GM19035 (cell line): Measurements from ENCODE around the gene RASSF7.

Experiments used
- ATAC-seq: cut with Tn5 transposase; IDR thresholded peaks from one replicate; pipeline ENCODE4 v1.9.1; 2021; ENCODE audit not compliant: unreplicated experiment

Gene RASSF7

DNA sequence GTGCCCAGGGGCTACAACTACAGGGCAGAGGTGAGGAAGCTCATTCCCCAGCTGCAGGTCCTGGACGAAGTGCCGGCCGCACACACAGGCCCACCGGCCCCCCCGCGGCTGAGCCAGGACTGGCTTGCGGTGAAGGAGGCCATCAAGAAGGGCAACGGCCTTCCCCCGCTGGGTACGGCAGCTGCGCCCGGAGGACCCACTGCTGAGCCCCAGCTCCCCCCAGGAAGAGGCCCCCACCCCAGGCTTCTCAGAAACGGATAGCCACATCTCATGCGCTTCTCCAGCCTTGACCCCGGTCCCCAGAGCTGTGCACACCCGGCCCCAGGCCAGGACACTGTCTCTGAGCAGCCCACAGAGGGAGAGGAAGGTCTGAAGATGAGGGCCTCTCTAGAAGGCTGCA lies 9.6 kb upstream of the RASSF7 start:
- no peak for ATAC-seq

DNA sequence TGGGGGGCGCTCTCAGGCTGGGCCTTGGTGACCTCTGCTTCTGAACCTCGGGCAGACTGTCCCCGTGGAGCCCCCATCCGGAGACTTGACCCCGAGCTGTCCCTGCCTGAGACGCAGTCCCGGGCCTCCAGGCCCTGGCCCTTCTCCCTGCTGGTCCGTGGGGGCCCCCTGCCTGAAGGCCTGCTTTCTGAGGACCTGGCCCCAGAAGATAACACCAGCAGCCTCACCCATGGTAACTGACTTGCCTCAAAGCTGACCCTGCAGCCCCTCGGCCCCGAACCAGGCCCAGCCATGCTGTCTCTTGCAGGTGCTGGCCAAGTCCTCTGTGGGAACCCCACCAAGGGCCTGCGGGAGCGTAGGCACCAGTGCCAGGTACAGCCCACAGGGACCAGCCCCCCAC lies 9.2 kb upstream of the RASSF7 start:
- no peak for ATAC-seq

DNA sequence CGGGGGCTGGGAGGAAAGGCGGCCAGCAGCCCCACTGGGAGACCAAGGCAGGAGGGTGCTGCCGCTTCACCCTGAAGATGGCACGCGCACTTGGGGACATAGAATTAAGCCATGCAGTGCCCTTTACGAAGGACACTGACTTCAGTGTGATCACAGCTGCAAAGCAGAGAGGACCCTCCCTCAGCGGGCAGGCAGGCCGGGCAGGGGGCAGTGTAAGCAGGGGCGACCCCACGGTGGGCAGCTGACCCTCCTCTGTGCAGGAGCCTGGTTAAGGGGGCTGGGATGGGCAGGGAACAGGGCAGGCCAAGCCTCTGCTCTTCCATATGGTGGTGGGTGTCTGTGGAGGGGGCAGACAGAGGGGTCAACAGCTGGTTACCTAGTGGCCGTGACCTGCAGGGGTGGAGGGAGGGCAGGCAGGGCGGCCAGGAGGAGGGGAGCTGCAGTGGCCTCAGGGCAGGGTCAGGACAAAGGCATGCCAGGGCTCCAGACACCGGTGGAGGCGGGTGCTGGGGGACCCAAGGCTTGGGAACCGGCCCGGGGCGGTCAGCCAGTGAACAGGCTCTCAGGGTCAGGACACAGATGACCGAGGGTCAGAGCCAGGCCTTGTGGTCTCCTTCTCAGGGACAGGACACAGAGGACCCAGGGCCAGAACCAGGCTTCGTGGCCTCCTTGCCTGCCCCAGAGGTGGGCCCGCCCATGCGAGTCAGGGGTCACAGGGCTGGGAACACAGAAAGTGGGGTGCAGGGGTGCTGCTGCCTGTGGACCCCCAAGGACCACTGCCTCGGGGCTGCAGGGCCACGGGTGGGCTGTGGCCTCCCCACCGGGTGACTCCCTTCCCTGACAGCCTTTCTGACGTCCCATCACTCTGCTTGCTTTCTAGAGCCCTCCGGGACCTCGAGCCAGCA lies 7.4 kb upstream of the RASSF7 start:
- ATAC-seq: no peak

DNA sequence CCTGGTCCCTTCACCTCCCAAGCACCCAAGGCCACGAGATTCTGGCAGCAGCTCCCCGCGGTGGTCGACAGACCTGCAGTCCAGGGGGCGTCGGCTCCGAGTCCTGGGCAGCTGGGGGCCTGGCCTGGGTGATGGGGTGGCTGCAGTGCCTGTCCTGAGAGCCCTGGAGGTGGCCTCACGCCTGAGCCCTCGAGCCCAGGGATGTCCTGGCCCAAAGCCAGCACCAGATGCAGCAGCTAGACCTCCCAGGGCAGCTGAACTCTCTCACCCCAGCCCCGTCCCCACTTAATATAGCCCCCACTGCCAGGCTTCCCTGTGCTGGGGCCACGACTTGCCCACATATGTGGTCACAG lies 6.8 kb upstream of the RASSF7 start:
- no peak for ATAC-seq

DNA sequence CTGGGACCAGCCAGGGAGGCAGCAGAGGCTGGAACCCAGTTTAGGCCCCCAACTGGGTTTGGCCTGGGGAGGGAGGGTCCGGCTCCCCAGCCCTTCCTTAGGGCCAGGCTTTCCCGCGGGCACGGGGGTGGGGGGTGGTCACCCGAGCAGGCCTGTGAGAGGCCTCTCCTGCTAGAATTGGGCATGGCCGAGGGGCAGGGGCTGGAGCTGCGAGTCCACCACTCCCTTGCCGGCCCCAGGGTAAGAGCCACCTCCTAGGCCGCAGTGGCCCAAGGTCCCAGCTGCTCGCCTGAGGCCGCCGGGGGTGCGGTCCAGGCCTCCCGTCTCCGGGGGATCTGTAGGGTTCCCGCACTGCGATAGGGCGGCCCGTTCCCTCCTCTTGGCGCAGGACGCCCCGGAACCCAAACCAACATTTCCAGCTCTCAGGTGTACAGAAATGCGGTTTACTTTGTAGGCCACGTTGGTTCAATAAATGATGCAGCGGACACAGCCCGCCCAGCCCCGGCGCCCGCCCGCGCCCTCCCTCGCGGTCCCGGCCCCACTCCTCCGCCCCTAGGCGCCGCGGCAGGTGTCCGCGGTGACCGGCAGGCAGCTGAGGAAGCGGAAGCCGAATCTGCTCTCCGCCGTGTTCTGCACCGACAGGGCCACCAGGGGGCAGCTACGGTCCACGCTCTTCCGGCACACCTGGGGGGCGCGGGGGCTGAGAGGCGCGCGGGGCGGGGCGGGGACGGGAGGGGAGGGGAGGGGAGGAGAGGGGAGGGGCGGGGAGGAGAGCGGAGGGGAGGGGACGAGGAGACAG lies 6.1 kb upstream of the RASSF7 start:
- ATAC-seq: peak; percentile 66

DNA sequence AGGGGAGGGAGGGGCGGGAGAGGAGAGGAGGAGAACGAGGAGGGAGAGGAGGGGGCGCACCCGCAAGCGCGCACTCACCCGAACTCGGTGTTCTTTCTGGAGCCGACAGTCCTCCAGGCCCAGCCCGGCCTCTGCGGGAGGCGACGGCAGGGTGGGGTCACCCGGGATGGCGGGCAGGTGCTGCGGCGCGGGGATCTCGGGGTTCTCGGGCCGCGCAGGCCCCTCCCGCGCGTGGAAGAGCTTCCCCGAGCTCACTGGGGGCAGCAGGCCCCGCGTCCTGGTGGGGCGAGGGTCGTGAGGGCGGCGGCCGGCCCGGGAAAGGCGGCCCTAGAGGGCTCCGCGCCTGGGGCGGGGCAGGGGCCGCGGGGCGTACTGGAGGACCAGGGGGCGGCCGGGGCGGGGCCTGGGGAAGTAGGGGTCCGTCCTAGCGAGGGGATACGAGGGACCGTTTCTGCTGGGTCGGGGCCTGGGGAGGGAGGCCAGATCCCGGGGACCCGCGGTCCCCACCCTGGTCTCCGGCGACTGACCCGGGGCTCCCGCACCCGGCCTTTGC lies 5.5 kb upstream of the RASSF7 start:
- no peak for ATAC-seq

DNA sequence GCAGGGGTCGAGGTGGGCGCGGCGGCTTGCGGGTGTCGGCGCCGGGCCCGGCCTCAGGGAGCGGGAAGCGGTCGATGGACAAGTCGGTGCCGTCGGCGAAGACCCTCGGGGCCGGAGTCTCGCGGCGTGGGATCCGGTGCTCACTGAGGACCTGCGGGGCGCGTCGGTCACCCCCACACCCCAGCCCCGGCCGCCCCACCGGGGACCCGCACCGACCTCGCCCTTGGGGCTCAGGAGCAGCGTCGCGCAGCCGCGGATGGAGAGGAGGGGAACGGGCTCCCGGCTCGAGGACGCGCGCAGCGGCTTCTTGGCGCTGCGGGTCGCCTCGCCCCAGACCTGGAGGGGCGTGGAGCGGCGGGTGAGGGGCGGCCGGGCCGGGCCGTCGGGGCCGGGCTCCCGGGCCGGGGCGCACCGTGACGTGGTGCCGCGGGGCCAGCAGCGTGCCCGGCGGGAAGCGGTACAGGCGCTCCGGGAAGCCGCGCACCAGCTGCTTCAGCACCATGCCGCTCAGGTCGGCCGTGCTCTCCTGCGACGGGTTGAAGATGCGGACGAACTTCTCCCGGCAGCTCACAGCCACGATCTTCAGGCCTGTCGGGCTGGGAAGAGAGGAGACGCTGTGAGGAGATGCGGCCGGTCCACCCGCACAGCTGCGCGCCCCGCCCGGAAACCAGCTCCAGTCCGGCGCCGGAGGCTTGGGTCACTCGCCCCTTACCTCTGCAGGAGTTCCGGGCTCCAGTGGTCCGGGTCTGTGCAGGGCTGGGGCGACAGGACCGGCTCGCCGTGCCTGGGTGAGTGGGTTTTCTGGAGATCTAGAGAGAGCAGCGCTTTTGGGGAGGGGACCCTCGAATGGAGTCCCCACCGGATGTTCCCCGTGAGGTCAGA lies 4.7 kb upstream of the RASSF7 start:
- no peak for ATAC-seq

DNA sequence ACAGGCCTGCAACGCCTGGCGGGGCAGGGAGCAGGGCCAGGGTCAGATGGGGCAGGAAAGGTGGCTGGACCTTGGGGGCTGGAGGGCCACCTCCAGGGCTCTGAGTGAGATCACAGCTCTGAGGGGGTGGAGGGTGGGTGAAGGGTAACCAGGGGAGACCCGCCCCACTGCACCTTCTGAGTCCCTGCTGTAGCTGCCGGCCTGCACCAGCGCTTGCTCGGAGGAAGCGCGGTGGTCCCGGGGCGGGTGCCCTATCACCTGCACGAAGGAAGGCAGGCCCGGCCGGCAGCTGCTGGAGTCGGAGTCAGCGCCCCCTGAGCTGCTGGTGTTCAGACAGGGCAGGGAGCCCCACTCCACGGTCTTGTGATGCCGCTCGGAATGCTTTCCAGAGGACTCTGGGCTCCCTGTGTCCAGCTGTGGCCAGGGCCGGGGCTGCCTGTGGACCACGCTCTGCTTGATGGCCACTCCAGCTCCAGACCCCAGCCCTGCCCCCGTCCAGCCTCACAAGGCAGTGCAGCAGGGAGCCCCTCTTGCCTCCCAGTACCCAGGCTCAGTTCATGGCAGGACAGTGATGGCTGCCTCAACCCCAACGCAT lies 4.0 kb upstream of the RASSF7 start:
- ATAC-seq: no peak

DNA sequence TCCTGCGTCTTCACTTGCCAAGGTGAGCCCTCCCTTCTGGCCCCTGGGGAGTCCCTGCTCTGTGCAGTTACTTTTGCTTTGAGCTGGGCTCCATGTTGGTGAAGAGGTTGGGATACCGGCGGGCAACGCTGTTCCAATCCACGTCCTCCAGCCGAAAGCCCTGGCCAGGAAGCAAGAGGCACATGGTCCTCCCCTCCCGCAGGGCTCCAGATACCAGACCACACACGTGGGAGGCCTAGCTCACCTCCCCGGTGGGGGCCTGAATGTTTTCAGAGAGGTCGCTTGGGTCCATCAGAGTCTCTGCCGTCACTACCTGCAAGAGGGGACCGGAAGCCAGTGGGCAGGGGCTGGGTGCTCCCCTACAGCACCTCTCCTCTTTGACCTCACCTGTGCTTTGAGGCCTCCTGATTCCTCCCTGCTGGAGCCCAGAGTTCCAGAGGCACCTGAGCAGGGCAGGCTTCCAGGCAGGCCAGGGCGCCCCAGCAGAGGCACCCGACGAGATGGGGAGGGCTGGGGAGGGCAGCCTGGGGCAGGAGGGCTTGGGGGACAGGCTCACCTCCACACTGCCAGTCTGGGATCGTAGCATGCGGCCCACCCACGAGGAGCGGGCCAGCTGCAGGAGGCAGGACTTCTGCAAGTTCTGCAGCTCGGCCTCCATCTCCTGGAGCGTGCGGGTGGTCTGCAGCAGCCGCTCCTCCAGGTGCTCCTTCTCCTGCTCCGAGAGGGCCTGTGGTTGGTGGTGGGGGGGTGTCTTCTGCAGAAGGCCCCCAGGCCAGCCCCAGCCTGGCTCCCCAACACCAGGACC lies 3.2 kb upstream of the RASSF7 start:
- ATAC-seq: no peak

DNA sequence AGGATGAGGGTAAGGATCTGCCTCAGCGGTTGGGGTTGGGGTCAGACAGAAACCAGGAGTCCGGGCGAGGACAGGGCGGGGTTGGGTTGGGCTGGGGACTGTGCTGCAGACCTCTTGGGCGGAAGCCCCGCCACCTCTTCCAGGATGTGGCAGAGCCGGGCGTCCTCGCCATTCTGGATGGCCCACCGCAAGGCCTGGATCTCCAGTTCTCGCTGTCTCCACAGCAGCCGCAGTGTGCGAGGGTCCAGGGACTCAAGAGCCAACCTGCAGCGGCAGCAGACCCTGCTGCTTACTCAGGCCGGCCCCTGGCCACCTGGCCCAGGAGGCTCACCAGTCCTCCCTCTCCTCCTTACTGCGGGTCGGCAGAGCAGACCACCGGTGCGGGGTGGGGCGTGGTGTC lies 2.3 kb upstream of the RASSF7 start:
- ATAC-seq: no peak

DNA sequence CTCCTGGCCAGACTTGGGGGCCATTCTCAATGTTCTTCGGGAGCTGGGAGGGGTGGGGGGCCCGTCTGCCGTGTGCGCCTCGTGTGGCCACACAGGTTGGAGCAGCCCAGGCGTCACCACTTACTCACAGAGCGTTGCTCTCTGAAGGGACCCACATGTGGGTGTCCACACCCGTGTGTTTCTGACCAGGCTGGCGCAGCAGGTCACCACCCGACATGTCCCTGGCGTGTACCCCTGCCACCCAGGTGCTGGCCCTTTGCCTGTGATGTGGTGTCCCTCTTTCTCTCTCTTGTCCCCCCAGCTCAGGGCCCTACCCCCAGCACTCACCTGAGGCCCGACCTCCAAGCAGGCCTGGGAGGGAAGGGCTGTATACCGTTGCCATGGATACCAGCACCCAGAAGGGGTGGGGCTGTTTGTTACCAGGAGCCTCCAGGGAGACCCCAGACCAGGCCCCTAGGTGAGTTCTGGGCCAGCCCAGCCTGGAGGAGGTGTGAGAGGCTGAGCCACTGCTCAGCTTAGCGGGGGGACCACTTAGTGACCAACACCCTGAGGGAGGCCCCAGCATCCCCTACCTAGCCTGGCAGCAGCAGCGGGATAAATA lies 1.6 kb upstream of the RASSF7 start:
- no peak for ATAC-seq

DNA sequence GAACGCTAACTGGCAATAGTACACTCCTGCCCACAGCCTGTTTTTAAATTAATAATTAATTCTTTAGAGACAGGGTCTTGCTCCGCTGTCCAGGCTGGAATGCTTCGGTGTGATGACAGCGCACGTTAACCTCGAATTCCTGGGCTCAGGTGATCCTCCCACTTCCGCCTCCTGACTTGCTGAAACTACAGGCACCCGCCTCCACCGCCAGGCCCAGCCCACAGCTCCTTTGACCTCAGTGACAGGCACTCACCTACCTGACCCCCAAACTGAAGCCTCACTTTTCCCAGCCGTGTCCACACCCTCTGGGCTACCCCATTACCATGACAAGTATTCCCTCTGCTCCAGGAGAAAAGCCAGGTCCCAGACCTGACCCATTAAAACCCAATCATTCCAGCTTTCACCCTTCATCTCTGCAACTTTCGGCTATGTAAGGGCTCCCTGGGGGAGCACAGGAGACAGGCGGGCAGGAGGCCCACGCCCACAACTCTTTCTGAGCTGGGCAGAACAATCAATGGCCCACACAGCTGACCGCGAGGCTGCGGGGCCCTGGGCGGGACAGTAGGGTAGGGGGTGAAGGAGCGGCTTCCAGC lies 962 bp upstream of the RASSF7 start:
- ATAC-seq: no peak

DNA sequence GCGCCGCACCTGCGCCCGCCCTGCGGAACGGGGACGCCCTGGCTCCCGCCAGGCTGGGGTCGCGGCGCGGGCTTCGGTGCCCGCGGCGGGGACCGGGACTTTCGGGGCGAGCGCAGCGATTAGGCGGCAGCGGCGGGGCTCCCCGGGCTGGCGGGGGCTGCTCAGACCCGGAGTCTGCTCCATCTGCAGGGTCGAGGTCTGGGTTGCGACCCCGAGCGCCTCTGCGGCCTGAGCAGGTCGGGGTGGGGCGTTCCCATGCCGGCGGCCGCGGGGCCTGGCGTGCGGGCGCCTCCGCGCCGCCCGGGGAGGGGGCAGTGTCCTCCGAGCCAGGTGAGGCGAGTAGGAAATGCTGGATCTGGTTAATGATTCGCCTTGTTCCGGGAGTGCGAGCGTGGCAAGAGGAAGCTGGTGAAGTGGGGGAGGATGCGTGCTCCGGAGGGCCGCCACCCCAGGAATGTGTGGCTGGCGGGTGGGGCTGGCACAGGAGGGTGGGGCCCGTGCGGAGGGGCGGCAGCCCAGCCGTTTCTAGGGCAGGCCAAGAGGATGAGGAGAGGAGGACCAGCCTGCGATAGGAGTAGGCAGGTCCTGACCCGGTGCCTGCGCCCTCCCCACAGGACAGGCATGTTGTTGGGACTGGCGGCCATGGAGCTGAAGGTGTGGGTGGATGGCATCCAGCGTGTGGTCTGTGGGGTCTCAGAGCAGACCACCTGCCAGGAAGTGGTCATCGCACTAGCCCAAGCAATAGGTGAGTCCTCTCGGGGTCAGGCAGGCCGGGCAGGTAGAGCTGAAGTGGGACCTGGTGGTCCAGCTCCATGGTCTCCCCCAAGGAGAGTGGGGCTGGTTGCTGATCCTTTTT lies 606 bp downstream of the RASSF7 start:
- ATAC-seq: peak; percentile 37

DNA sequence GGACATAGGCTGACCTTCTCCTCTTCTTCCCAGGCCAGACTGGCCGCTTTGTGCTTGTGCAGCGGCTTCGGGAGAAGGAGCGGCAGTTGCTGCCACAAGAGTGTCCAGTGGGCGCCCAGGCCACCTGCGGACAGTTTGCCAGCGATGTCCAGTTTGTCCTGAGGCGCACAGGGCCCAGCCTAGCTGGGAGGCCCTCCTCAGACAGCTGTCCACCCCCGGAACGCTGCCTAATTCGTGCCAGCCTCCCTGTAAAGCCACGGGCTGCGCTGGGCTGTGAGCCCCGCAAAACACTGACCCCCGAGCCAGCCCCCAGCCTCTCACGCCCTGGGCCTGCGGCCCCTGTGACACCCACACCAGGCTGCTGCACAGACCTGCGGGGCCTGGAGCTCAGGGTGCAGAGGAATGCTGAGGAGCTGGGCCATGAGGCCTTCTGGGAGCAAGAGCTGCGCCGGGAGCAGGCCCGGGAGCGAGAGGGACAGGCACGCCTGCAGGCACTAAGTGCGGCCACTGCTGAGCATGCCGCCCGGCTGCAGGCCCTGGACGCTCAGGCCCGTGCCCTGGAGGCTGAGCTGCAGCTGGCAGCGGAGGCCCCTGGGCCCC lies 1.4 kb downstream of the RASSF7 start:
- ATAC-seq: no peak

DNA sequence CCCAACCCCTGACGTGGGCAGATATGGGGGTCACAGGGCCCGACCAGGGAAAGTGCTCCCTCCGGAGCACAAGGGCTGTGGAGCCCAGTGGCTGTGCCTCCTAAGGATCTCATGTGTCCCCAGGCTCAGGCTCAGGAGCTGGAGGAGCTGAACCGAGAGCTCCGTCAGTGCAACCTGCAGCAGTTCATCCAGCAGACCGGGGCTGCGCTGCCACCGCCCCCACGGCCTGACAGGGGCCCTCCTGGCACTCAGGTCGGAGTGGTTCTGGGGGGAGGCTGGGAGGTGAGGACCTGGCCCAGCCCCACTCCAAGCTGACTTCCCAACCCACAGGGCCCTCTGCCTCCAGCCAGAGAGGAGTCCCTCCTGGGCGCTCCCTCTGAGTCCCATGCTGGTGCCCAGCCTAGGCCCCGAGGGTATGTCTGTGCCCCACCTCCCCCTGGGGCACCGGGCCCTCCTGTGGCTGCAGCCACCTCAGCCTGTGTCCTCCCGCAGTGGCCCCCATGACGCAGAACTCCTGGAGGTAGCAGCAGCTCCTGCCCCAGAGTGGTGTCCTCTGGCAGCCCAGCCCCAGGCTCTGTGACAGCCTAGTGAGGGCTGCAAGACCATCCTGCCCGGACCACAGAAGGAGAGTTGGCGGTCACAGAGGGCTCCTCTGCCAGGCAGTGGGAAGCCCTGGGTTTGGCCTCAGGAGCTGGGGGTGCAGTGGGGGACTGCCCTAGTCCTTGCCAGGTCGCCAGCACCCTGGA lies 2.5 kb downstream of the RASSF7 start:
- no peak for ATAC-seq

DNA sequence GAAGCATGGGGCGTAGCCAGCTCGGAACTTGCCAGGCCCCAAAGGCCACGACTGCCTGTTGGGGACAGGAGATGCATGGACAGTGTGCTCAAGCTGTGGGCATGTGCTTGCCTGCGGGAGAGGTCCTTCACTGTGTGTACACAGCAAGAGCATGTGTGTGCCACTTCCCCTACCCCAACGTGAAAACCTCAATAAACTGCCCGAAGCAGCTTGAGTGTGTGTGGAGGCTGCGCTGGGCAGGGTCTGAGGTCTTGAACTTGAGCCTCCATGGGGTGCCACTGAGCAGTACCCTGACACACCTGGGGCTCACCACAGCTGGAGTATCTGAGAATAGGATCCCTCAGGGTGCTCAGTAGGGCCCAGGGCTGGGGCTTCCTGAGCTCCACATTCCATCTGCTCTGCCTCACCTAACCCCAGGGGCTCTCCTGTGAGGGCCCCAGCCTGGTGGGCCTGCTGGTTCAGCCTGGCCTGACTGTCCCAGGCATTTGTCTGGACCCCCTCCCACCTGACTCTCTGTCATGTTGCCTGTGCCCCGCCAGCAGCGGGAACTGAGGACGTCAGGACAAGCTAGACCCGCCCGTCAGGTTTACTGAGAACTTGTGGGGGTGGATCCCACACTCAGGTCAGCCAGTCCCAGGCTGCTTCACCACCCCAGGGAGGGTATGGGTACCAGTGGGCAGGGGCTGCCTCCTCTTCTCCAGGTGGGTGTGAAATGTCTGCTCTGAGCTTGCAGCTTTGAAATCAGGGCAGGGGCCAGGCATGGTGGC lies 3.2 kb downstream of the RASSF7 start:
- no peak for ATAC-seq
